NT2/D1 (cell line): Measurements from ENCODE around the gene EMC8.

Experiments used
- SUZ12 ChIP-seq: IDR thresholded peaks from 2 replicates; pipeline ENCODE4 v1.6.1; 2011; ENCODE audit not compliant: insufficient read length, insufficient read depth; ENCODE audit errors: extremely low read depth
- YY1 ChIP-seq: IDR thresholded peaks from 2 replicates; pipeline ENCODE4 v1.6.1; 2011; ENCODE audit not compliant: insufficient read length, insufficient read depth
- ZNF274 ChIP-seq: IDR thresholded peaks from 2 replicates; pipeline ENCODE4 v1.6.1; 2011; ENCODE audit warnings: mild to moderate bottlenecking, low read depth, low read length

- TF ChIP-seq SUZ12: no peak
- no peak for TF ChIP-seq YY1
- no peak for TF ChIP-seq ZNF274
Measured at GRCh38 chr16:85735946-85736345, 63.4 kb downstream of the EMC8 start.
